Right lobe of liver (tissue), 4 donors: ENCODE measurements around the gene LENEP.

Experiments
- CTCF ChIP-seq, 4 donors: fragments of 200-600 bp in 3 of 4; fragments of 450-650 bp in 1 of 4; IDR thresholded peaks; one replicate each; pipeline versions ENCODE4 v1.5.1 to v1.8.0; 2016 to 2022; ENCODE audit warnings: antibody characterized with exemption in 4 of 4, mild to moderate bottlenecking in 2 of 4
- POLR2A ChIP-seq: fragments of 450-650 bp; IDR thresholded peaks from one replicate; pipeline ENCODE4 v1.6.1; 2017; ENCODE audit warnings: antibody characterized with exemption, mild to moderate bottlenecking
- donor health status: DM: no; HTN: no; CAD: no.
- donor health status: DM: no; HTN: no; CAD: no.
- donor health status: DM: no; HTN: yes; CAD: no.

- TF ChIP-seq CTCF (IDR thresholded peaks at IDR 0.05) (no peak), POLR2A (no peak)
Measured at GRCh38 chr1:154990276-154990675, 3.1 kb upstream of the LENEP start.
